Gastroesophageal sphincter (tissue), 3 donors: ENCODE measurements around the gene LEPR.

Experiments
- CTCF ChIP-seq, 4 experiments: fragments of 200-600 bp in 2 of 4; fragments of 450-650 bp in 2 of 4; sonication (generic) in 1 of 4; IDR thresholded peaks; one replicate each; pipeline ENCODE4 v1.5.1; 2017 to 2019; ENCODE audit warnings: antibody characterized with exemption in 4 of 4, mild to moderate bottlenecking in 2 of 4, moderate library complexity in 2 of 4
- EP300 ChIP-seq: sonication (generic); formaldehyde crosslinking; IDR thresholded peaks from one replicate; pipeline ENCODE4 v1.6.1; 2017; ENCODE audit warnings: antibody characterized with exemption, mild to moderate bottlenecking
- POLR2AphosphoS5 ChIP-seq: sonication (generic); formaldehyde crosslinking; IDR thresholded peaks from one replicate; pipeline ENCODE4 v1.6.1; 2017; ENCODE audit warnings: antibody characterized with exemption

- TF ChIP-seq EP300 (no peak), POLR2AphosphoS5 (no peak), CTCF (IDR thresholded peaks at IDR 0.05) (no peak)
These were observed 25.4 kb downstream of the LEPR start for GRCh38 chr1:65445837-65446236.
